Measurements from ENCODE around the gene NDUFS3.
A peak's percentile ranks its signal among the peaks of the same experiment; 100 is the strongest.
"Not testable (repeated sequence)": the region's sequence is repeated elsewhere in the genome, so short reads cannot be mapped to it uniquely, and the experiment has no call there.

NDUFS3 gene

GRCh38 chr11:47578524-47579494 lies at the start of gene NDUFS3, which contains the start of gene KBTBD4:
Gene NDUFS3 (plus strand): TSS chr11:47579074. CDS start chr11:47579092, 18 bp downstream.
Gene KBTBD4 (minus strand): TSS chr11:47578970. CDS start chr11:47578951, 19 bp downstream.
- peak; percentile 59 to 94 (median 87) for DNase-seq

GRCh38 chr11:47529951-47530350 lies 48.9 kb upstream of the NDUFS3 start:
- no peak for DNase-seq

- not testable (repeated sequence) for DNase-seq
Observed at GRCh38 chr11:47530721-47531120, 48.2 kb upstream of the NDUFS3 start.

GRCh38 chr11:47531666-47532065 lies 47.2 kb upstream of the NDUFS3 start:
- DNase-seq: no peak

GRCh38 chr11:47532597-47533213 lies 46.2 kb upstream of the NDUFS3 start:
- DNase-seq: peak in 2 of 56 donors; percentile 29 to 30

GRCh38 chr11:47533690-47534151 lies 45.2 kb upstream of the NDUFS3 start:
- DNase-seq: no peak

- no peak for DNase-seq
Observed at GRCh38 chr11:47534704-47535251, 44.1 kb upstream of the NDUFS3 start.

- no peak for DNase-seq
Observed at GRCh38 chr11:47536915-47537314, 42.0 kb upstream of the NDUFS3 start.

GRCh38 chr11:47538741-47539565 lies 39.9 kb upstream of the NDUFS3 start:
- DNase-seq: peak in 4 of 56 donors; percentile 11 to 38 (median 18)

- no peak for DNase-seq
Observed at GRCh38 chr11:47539681-47540039, 39.2 kb upstream of the NDUFS3 start.

GRCh38 chr11:47541070-47541469 lies 37.8 kb upstream of the NDUFS3 start:
- DNase-seq: no peak

GRCh38 chr11:47545298-47545697 lies 33.6 kb upstream of the NDUFS3 start:
- DNase-seq: no peak

- DNase-seq: not testable (repeated sequence)
Observed at GRCh38 chr11:47546274-47546673, 32.6 kb upstream of the NDUFS3 start.

GRCh38 chr11:47550288-47551047 lies 28.4 kb upstream of the NDUFS3 start:
- DNase-seq: no peak

GRCh38 chr11:47551086-47551485 lies 27.8 kb upstream of the NDUFS3 start:
- no peak for DNase-seq

- peak in 12 of 56 donors; percentile 6 to 51 (median 30) for DNase-seq
Observed at GRCh38 chr11:47552056-47552565, 26.8 kb upstream of the NDUFS3 start.

GRCh38 chr11:47552566-47553405 lies 26.1 kb upstream of the NDUFS3 start, which contains the start of gene CELF1:
Gene CELF1 (minus strand): TSS chr11:47553132. CDS start chr11:47499523, 53,609 bp downstream.
- DNase-seq: peak in 55 of 56 donors; percentile 30 to 91 (median 81)

GRCh38 chr11:47553406-47553743 lies 25.5 kb upstream of the NDUFS3 start:
- peak in 2 of 56 donors; percentile 66 to 89 for DNase-seq

- not testable (repeated sequence) for DNase-seq
Observed at GRCh38 chr11:47557004-47557403, 21.9 kb upstream of the NDUFS3 start.
